G401.6 (cell line): ENCODE data around the gene C5orf47.

Experiments
- FAIRE-seq: peaks from 2 replicates; lab custom pipeline; 2012; peaks lifted over from hg19 to GRCh38; lab: Jason Lieb, UNC

C5orf47 gene

DNA sequence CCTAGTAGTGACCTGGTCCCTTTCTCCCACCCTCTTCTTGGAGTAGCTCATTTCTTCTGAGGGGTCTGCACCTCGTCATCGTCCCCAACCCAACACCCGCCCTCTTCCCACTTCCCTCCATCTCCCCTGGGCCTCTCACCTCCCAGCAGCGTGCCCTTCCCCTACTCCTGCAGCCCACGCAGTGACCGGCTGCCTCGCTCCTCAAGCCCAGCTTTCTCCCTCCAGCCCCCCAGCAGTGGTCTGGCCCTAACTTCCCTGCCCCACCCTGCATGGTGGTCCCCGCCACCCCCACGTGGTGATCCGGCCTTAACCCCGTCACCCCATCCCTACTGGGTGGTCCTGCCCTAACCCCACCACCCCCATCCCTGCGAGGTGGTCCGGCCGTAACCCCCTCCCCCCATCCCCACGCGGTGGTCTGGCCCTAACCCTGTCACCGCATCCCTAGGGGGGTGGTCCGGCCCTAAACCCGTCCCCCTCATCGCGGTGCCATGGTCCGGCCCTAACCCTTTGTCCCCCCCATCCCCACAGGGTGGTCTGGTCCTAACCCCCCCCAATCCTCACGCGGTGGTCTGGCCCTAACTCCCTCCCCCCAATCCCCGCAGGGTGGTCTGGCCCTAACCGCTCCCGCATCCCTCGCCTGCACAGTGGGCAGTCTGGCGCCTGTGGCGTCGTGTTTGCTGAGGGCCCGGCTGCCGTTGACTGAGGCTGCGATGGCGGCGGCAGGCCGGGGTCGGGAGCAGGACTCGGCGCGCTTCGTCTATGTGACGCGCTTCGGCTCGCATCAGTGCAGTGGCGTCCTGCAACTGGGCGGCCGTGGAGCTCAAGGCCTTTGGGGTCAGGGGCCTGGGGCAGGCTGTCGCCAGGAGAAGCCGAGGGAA is at the start of gene C5orf47:
C5orf47 (plus strand) TSS at position 617 of the 878 bp plus-strand sequence; CDS start at position 711, 94 bp downstream.
- FAIRE-seq = no peak

DNA sequence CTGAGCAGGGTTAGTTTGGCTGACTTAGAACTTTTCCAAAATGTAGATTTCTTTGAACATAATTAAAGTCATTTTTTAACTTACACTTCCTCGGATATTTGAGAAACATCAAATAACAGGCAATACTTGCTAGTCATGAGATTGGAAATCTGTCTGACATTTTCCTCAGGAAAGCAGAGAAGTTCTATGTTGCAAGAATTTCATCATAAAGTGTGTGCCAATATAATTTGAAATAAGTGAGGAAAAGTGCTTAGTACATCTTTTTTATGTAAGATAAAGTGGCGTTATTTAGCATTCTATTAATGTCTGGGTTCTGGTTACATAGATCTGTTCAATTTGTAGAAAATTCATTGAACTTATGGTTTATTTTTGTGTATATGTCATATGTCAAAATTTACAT is 48.7 kb upstream of the C5orf47 start:
- no peak for FAIRE-seq

- no peak for FAIRE-seq
Measured at GRCh38 chr5:173941102-173941501, 47.9 kb upstream of the C5orf47 start.

DNA sequence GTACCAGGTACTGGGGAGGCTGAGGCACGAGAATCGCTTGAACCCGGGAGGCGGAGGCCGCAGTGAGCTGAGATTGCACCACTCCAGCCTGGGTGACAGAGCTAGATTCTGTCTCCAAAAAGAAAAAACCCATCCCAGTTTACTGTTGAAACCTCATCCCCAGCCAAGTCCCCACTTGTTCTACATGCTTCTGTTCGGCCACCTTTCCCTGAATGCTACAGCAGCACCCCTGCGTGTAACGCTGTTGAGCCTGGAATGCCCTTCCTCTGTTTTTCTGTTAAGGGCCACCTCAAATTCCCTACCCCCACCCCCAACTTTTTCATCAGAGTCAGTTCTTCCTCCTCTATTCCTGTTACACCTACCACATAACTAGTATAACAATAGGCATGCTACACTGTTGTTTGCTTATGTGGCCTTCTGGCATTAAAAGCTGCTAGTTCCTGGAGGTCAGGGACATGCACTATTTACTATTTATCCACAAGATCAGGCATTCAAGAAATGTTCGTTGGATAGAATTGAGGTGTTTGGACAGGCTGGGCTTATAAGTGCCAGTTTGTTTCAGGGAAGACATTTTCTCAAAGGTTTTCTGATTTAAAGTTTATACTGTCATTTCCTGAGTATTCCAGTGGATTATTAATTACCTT is 47.1 kb upstream of the C5orf47 start:
- FAIRE-seq = no peak

DNA sequence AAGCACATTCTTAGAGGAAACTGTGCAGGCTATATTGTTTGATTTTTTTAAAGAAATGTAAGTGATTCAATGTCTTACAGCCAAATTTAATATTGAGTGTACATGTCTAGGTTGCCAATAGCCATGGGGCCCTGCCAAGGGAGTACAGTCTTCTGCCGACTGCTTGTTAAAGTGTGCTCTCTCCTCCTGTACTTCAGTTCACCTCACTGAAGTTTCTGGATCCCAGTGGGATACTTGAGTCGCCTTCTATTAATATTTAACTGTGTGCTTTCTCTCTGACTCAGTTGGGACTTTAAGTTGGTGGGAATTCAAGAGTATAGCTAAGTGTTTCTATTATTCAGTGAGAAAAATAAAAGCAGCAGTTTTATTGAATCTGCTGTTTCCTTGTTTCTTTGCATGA is 44.5 kb upstream of the C5orf47 start:
- FAIRE-seq = no peak

GRCh38 chr5:173945160-173945559 is 43.8 kb upstream of the C5orf47 start:
- FAIRE-seq = no peak

GRCh38 chr5:173946323-173946722 is 42.6 kb upstream of the C5orf47 start:
- no peak for FAIRE-seq

DNA sequence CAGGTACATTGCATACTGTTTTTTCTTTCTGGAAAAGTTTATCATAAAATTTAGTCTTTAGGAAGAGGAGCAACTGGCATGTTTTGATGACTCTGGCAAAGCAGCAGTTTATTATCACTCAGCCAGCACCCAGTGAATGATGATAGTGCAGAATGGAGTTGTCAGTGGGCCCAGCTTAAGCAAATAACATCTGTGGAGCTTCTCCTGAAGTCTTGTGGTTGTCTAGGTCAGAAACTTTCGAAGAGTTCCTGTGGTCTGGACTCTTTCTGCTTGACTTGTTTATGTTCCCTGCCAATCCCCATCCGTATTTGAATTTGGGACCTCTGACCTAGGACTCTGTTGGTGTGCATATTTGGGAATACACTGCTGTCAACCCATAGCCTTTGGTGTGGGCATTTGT is 38.1 kb upstream of the C5orf47 start:
- FAIRE-seq = no peak

DNA sequence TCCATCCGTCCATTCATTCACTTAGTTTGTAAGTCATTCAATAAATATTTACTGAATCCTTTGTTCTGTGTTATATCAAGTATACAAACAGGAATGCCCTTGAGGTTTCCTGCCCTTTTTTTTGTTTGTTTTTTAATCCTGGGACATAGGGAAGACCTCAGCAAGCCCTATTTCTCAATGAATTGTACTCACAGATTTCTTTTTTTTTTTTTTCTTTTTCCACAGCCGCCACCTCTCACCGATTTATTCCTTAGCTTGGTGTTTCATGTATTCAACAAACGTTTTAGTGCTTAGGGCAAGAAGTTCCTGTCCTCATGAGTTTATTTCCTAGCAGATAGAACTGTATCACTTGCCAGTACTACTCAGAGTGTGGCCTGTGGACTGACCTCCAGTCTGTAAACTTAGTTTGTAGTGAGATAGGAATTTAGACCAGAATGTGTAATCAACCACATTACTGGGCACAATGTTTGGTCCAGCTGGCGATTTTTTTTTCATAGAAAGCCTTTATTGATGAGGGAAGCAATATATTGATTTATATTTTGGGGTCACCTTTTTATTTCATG is 35.4 kb upstream of the C5orf47 start:
- FAIRE-seq = no peak

- FAIRE-seq = no peak
Measured at GRCh38 chr5:173954671-173955521, 34.1 kb upstream of the C5orf47 start.

GRCh38 chr5:173960986-173961385 is 28.0 kb upstream of the C5orf47 start:
- FAIRE-seq = no peak

GRCh38 chr5:173961418-173961817 is 27.6 kb upstream of the C5orf47 start:
- no peak for FAIRE-seq

DNA sequence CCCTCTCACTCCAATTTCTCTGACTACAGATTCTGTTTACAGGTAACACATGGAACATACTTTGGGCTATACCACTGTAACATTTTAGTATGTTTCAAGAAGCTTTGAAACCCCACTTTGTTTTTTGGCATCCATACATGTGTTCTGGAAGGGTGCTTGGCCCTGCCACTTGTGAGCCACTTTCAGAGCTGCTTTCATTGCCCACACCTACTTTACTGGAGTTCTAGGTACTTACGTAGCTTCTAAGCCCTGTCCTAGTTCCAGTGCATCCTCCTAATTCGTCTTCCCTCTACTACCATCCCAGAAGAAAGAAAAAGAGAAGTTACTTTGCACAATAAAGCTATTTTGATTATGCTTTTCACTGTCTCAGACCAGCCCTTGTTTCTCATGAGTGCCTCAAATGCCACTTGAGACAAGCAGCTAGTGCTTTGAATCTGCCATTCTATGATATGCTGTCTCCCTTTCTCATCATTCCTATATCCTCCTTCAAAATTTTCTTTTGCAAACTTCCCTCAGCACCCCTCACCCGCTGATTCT is 26.5 kb upstream of the C5orf47 start:
- FAIRE-seq = no peak

- FAIRE-seq = no peak
Measured at GRCh38 chr5:173963182-173963838, 25.7 kb upstream of the C5orf47 start.

- FAIRE-seq = no peak
Measured at GRCh38 chr5:173963867-173964441, 25.0 kb upstream of the C5orf47 start.

GRCh38 chr5:173964506-173964905 is 24.5 kb upstream of the C5orf47 start:
- FAIRE-seq = no peak

DNA sequence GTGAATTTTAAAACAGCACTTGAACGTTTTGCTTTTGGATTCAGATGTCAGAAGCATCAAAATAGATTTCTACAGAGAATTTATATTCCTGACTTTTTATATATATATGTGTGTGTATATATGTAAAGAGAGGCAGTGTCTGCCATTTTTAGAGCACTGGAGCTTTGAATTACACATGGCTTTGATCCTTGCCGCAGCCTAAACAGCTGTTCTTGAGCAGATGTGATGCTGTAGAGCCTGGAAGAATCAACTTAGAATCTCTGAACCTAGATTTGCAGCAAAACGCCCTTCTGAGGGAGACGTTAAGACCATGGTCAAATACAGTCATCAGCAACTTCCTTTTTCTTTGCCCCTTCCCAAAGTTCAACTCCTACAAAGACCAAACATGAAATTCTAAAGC is 21.7 kb upstream of the C5orf47 start:
- no peak for FAIRE-seq

GRCh38 chr5:173968154-173968797 is 20.7 kb upstream of the C5orf47 start:
- no peak for FAIRE-seq

GRCh38 chr5:173969167-173970049 is 19.6 kb upstream of the C5orf47 start:
- FAIRE-seq = no peak
